WTC11 (cell line): ENCODE results near the gene CAPZB. TPM values are rescaled to one million over a fixed set of nuclear protein-coding genes. Genes with fewer than 3 reads are reported as not detected.

Experiments used
- ATAC-seq: fragments of 200-7000 bp; cut with Tn5 transposase; 2 replicates; pipeline ENCODE4 v1.10.0; 2021; ENCODE audit warnings: mild to moderate bottlenecking, moderate library complexity
- CTCF ChIA-PET: fragments of 300-600 bp; sonication (Branson Sonifier 250); formaldehyde crosslinking; loops from one replicate; lab custom pipeline; 2021; ENCODE audit warnings: antibody characterized with exemption; lab: Charles Lee
- POLR2A ChIA-PET: fragments of 350-600 bp; sonication (Branson Sonifier 250); formaldehyde crosslinking; loops from one replicate; lab custom pipeline; 2021; ENCODE audit warnings: antibody characterized with exemption; lab: Charles Lee
- DNase-seq: peaks from one replicate; pipeline ENCODE4 v3.0.0; 2021; ENCODE audit warnings: low spot score
- H3K27ac Mint-ChIP-seq: 2 replicates; pipeline ENCODE4 v1.8.0; 2021; ENCODE audit warnings: mixed read lengths
- H3K27me3 Mint-ChIP-seq: 2 replicates; pipeline ENCODE4 v1.8.0; 2021; ENCODE audit warnings: low read depth, mild to moderate bottlenecking, moderate library complexity, mixed read lengths
- H3K36me3 Mint-ChIP-seq: 2 replicates; pipeline ENCODE4 v1.8.0; 2021; ENCODE audit warnings: mixed read lengths
- H3K4me1 Mint-ChIP-seq: 2 replicates; pipeline ENCODE4 v1.8.0; 2022; ENCODE audit warnings: mixed read lengths
- H3K4me3 Mint-ChIP-seq: 2 replicates; pipeline ENCODE4 v1.8.0; 2021; ENCODE audit warnings: mild to moderate bottlenecking, moderate library complexity, mixed read lengths
- H3K9me3 Mint-ChIP-seq: 2 replicates; pipeline ENCODE4 v1.8.0; 2021; ENCODE audit warnings: mixed read lengths
- AR ChIP-seq: fragments of 250-450 bp; sonication (Bioruptor Pico); IDR thresholded peaks from 2 replicates; pipeline ENCODE4 v1.9.0; 2021; ENCODE audit warnings: mild to moderate bottlenecking
- CBFB ChIP-seq: sonication (generic); formaldehyde crosslinking; IDR thresholded peaks from 2 replicates; pipeline ENCODE4 v1.8.1; 2022; ENCODE audit warnings: mild to moderate bottlenecking, low read depth, missing genetic modification reagents
- ERG ChIP-seq: fragments of 250-450 bp; sonication (Bioruptor Pico); IDR thresholded peaks from 2 replicates; pipeline ENCODE4 v1.8.0; 2021; ENCODE audit warnings: mild to moderate bottlenecking
- ETV6 ChIP-seq: sonication (generic); formaldehyde crosslinking; IDR thresholded peaks from 2 replicates; pipeline ENCODE4 v1.8.1; 2022; ENCODE audit warnings: mild to moderate bottlenecking, missing genetic modification reagents
- GTF2I ChIP-seq: fragments of 250-450 bp; sonication (Bioruptor Pico); conservative IDR thresholded peaks from 2 replicates; pipeline ENCODE4 v1.4.0; 2021; ENCODE audit warnings: mild to moderate bottlenecking
- HMGXB4 ChIP-seq: sonication (generic); formaldehyde crosslinking; IDR thresholded peaks from 2 replicates; pipeline ENCODE4 v1.8.1; 2023; ENCODE audit warnings: mild to moderate bottlenecking, moderate library complexity, missing genetic modification reagents
- IRF2 ChIP-seq: sonication (generic); formaldehyde crosslinking; IDR thresholded peaks from 2 replicates; pipeline ENCODE4 v1.8.0; 2022; ENCODE audit warnings: low read depth, missing genetic modification reagents, borderline replicate concordance
- JUN ChIP-seq: sonication (generic); formaldehyde crosslinking; IDR thresholded peaks from 2 replicates; pipeline ENCODE4 v1.8.0; 2023; ENCODE audit warnings: mild to moderate bottlenecking, missing genetic modification reagents
- MLX ChIP-seq: sonication (generic); formaldehyde crosslinking; IDR thresholded peaks from 2 replicates; pipeline ENCODE4 v1.8.1; 2023; ENCODE audit warnings: mild to moderate bottlenecking, missing genetic modification reagents, moderate library complexity
- MYBL2 ChIP-seq: sonication (generic); formaldehyde crosslinking; IDR thresholded peaks from 2 replicates; pipeline ENCODE4 v1.8.1; 2023; ENCODE audit warnings: mild to moderate bottlenecking, moderate library complexity, missing genetic modification reagents
- NFYB ChIP-seq: sonication (generic); formaldehyde crosslinking; conservative IDR thresholded peaks from 2 replicates; pipeline ENCODE4 v1.8.0; 2022; ENCODE audit warnings: low read depth, missing genetic modification reagents
- NR1H2 ChIP-seq: sonication (generic); formaldehyde crosslinking; IDR thresholded peaks from 2 replicates; pipeline ENCODE4 v1.9.0; 2021; ENCODE audit warnings: mild to moderate bottlenecking, moderate library complexity, missing genetic modification reagents
- NR2C2 ChIP-seq: sonication (generic); formaldehyde crosslinking; IDR thresholded peaks from 2 replicates; pipeline ENCODE4 v1.8.0; 2022; ENCODE audit warnings: mild to moderate bottlenecking, missing genetic modification reagents
- STAT6 ChIP-seq: sonication (generic); formaldehyde crosslinking; conservative IDR thresholded peaks from 2 replicates; pipeline ENCODE4 v1.8.1; 2023; ENCODE audit warnings: mild to moderate bottlenecking, low read depth, missing genetic modification reagents, moderate library complexity
- USF1 ChIP-seq: sonication (generic); formaldehyde crosslinking; IDR thresholded peaks from 2 replicates; pipeline ENCODE4 v1.8.0; 2022; ENCODE audit warnings: mild to moderate bottlenecking, missing genetic modification reagents
- ZBTB21 ChIP-seq: sonication (generic); formaldehyde crosslinking; IDR thresholded peaks from 2 replicates; pipeline ENCODE4 v1.8.1; 2023; ENCODE audit warnings: mild to moderate bottlenecking, missing genetic modification reagents, borderline replicate concordance
- ZNF121 ChIP-seq: sonication (generic); formaldehyde crosslinking; IDR thresholded peaks from 2 replicates; pipeline ENCODE4 v1.8.0; 2023; ENCODE audit warnings: missing genetic modification reagents
- ZNF281 ChIP-seq: sonication (generic); formaldehyde crosslinking; IDR thresholded peaks from 2 replicates; pipeline ENCODE4 v1.8.0; 2023; ENCODE audit warnings: mild to moderate bottlenecking, missing genetic modification reagents
- ZNF317 ChIP-seq: sonication (generic); formaldehyde crosslinking; IDR thresholded peaks from 2 replicates; pipeline ENCODE4 v1.8.1; 2023; ENCODE audit warnings: low read depth, mild to moderate bottlenecking, moderate library complexity, missing genetic modification reagents, borderline replicate concordance
- ZNF512 ChIP-seq: sonication (generic); formaldehyde crosslinking; IDR thresholded peaks from 2 replicates; pipeline ENCODE4 v1.8.1; 2022; ENCODE audit warnings: missing genetic modification reagents, borderline replicate concordance
- total RNA-seq: library from RNA; stranded (reverse); gene quantifications from 3 replicates; pipeline ENCODE4 v1.2.3, GENCODE V29; 2021

Gene CAPZB
- total RNA-seq, 1 experiment from 2014 or later: 348 TPM

- no peak for TF ChIP-seq USF1 (CRISPR knock-in tag)
- TF ChIP-seq NFYB (CRISPR knock-in tag): no peak
- TF ChIP-seq GTF2I (CRISPR knock-in tag): no peak
- no peak for TF ChIP-seq ETV6 (CRISPR knock-in tag)
- no peak for TF ChIP-seq NR1H2
- no peak for TF ChIP-seq JUN
- TF ChIP-seq ZNF317: no peak
- TF ChIP-seq CBFB (CRISPR knock-in tag): no peak
- TF ChIP-seq HMGXB4 (CRISPR knock-in tag): no peak
- no peak for TF ChIP-seq IRF2 (CRISPR knock-in tag)
- TF ChIP-seq AR (CRISPR knock-in tag): no peak
Measured at GRCh38 chr1:19323987-19324664, 161.2 kb downstream of the CAPZB start (continued).

GRCh38 chr1:19322481-19322880 lies 162.9 kb downstream of the CAPZB start:
- Mint-ChIP-seq H3K27me3 (no peaks in the 10 kb centered on the region), H3K4me3 (no peak overlapping the region), H3K27ac (no peak overlapping the region), H3K4me1 (0 out of 2 replicates have a peak, but pooled peaks cover 2% of the 10 kb centered on the region), H3K9me3 (no peaks in the 10 kb centered on the region), H3K36me3 (peaks cover 18% of the 10 kb centered on the region)
- ATAC-seq: no peak
- DNase-seq: no peak
- ChIA-PET POLR2A (no interaction called here), CTCF (no interaction called here)
- TF ChIP-seq ZNF121 (CRISPR knock-in tag) (no peak), MYBL2 (CRISPR knock-in tag) (no peak), MLX (CRISPR knock-in tag) (no peak), NR2C2 (CRISPR knock-in tag) (no peak), STAT6 (CRISPR knock-in tag) (no peak), ZBTB21 (CRISPR knock-in tag) (no peak), ZNF512 (no peak), ZNF281 (CRISPR knock-in tag) (no peak), ERG (CRISPR knock-in tag) (no peak)
